ENCODE results near the gene GRK4. TPM values are rescaled to one million over a fixed set of nuclear protein-coding genes. Genes with fewer than 3 reads are reported as not detected.
"Not testable (repeated sequence)": the region's sequence is repeated elsewhere in the genome, so short reads cannot be mapped to it uniquely, and the experiment has no call there.

The GRK4 gene
- total and polyA plus RNA-seq, 2 of the 8 experiments (the other 6 are each of a cell fraction or from before 2014, with no cell fraction given), result 0.77 to 1.8 TPM

DNA sequence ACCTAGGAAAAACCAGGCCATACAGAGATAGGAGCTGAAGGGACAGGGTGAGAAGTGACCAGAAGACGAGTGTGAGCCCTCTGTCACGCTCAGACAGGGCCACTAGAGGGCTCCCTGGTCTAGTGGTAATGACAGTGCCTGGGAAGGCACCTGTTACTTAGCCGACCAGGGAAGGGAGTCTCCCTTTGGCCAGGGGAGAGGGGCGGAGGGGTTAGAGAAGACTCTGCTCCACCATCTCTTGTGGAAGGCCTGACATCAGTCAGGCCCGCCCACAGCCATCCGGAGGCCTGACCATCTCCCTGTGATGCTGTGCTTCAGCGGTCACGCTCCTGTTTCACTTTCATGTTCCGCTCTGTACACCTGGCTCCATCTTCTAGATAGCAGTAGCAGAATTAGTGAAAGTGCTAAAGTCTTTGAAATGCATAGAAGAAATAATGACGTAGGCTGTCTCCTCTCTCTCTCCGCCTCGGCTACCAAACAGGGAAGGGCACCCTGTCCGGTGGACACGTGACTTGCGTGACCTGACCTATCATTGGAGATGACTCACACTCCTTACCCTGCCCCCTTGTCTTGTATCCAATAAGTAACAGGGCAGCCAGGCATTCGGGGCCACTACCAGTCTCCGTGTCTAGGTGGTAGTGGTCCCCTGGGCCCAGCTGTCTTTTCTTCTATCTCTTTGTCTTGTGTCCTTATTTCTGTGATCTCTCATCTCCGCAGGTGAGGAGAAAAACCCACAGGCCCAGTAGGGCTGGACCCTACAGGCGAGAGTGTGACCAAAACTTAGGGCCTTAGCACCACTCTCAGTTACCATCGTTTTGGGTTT lies 84.3 kb downstream of the GRK4 start (continued):
- TF ChIP-seq, protein P1, sequence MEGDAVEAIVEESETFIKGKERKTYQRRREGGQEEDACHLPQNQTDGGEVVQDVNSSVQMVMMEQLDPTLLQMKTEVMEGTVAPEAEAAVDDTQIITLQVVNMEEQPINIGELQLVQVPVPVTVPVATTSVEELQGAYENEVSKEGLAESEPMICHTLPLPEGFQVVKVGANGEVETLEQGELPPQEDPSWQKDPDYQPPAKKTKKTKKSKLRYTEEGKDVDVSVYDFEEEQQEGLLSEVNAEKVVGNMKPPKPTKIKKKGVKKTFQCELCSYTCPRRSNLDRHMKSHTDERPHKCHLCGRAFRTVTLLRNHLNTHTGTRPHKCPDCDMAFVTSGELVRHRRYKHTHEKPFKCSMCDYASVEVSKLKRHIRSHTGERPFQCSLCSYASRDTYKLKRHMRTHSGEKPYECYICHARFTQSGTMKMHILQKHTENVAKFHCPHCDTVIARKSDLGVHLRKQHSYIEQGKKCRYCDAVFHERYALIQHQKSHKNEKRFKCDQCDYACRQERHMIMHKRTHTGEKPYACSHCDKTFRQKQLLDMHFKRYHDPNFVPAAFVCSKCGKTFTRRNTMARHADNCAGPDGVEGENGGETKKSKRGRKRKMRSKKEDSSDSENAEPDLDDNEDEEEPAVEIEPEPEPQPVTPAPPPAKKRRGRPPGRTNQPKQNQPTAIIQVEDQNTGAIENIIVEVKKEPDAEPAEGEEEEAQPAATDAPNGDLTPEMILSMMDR (IDR thresholded peaks at IDR 0.05; ENCODE audit: control extremely low read depth in 1 of 3, insufficient read depth in 1 of 3, low read depth in 1 of 3, low read length in 3 of 3), result peak; percentile 76 to 86 (median 84)
- no peak for TF ChIP-seq TAF1 (IDR thresholded peaks at IDR 0.05; ENCODE audit: low read depth, low read length)

DNA sequence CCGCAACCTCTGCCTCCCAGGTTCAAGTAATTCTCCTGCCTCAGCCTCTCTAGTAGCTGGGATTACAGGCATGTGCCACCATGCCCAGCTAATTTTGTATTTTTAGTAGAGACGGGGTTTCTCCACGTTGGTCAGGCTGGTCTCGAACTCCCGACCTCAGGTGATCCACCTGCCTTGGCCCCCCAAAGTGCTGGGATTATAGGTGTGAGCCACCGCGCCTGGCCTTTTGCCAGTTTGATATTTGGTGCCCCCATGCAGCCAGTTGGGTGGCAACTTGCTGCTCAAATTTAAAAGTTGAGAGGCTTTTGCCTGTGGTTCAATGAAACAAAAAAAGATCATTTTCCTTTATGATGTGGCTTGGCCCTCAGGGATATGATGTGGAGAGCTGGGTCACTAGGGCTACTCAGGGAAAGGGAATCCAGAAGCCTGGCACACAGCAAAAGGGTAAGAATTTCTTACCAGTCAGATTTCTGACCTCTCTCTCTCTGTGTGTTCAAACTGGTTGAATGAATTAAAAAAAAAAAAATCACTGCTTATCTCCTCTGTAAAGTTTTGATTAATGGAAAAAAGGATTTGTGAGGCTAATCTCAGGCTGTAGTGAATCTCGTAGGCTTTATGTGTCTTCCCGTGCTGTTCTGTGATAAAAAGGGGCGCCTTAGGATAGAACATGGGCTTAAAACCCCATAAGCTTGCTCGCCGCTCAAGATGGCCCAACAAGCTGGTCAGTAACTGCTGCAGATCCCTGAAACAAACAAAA lies 87.9 kb downstream of the GRK4 start:
- H4K8ac ChIP-seq (ENCODE audit: extremely low read depth, insufficient read depth, low read length); H2BK120ac ChIP-seq (replicated peaks; ENCODE audit: low read depth, low read length); H3K27ac ChIP-seq (ENCODE audit: low read depth, low read length); H3K56ac ChIP-seq (replicated peaks; ENCODE audit: insufficient read length, low read depth, low read length); H2BK12ac ChIP-seq (ENCODE audit: low read depth, low read length); H2AFZ ChIP-seq (ENCODE audit: low read length); H3K79me1 ChIP-seq (ENCODE audit: low read depth, low read length); POLR2A ChIA-PET (ENCODE audit: partially characterized antibody); CTCF ChIA-PET (ENCODE audit: partially characterized antibody); H3K23ac ChIP-seq (ENCODE audit: insufficient read length); H3K18ac ChIP-seq (ENCODE audit: extremely low read depth, low read length); H3K4me1 ChIP-seq (replicated peaks in 1 of 4; ENCODE audit: control insufficient read depth in 3 of 4, insufficient read depth in 4 of 4, low read length in 3 of 4); DNase-seq (ENCODE audit: low read depth in 1 of 2, low spot score in 2 of 2); H3K23me2 ChIP-seq (ENCODE audit: low read depth, low read length); FAIRE-seq; H3K79me2 ChIP-seq (ENCODE audit: control insufficient read depth in 1 of 2, insufficient read depth in 2 of 2, low read length in 2 of 2); H4K91ac ChIP-seq (replicated peaks; ENCODE audit: insufficient read length, low read length); H3K4ac ChIP-seq (replicated peaks; ENCODE audit: insufficient read length, low read depth, low read length); H4K5ac ChIP-seq (ENCODE audit: insufficient read length, low read depth, low read length); H3K4me3 ChIP-seq (ENCODE audit: extremely low read depth in 1 of 4, insufficient read depth in 2 of 4, low read depth in 3 of 4, low read length in 4 of 4); H3K9ac ChIP-seq (replicated peaks in 1 of 4; ENCODE audit: extremely low read depth in 1 of 4, low read depth in 3 of 4, low read length in 3 of 4); H3K36me3 ChIP-seq (ENCODE audit: control insufficient read depth in 2 of 4, insufficient read depth in 4 of 4, low read length in 3 of 4); H2BK15ac ChIP-seq (ENCODE audit: low read length); H2BK5ac ChIP-seq (ENCODE audit: low read depth, low read length); H3K14ac ChIP-seq (ENCODE audit: insufficient read length); H2AK5ac ChIP-seq (ENCODE audit: low read depth, low read length); H4K20me1 ChIP-seq (replicated peaks in 1 of 2; ENCODE audit: control insufficient read depth in 1 of 2, insufficient read depth in 2 of 2, low read length in 2 of 2); H3K27me3 ChIP-seq (replicated peaks in 1 of 4; ENCODE audit: control insufficient read depth in 3 of 4, extremely low read depth in 1 of 4, insufficient read depth in 3 of 4, low read length in 3 of 4); H3K4me2 ChIP-seq (ENCODE audit: insufficient read depth in 1 of 2, low read depth in 2 of 2, low read length in 2 of 2); H2BK20ac ChIP-seq (ENCODE audit: low read length): not testable (repeated sequence)
- 90% methylated on average over 12 of the region's 12 CpGs; no CpG with 5 or more reads in 1 of the 2 experiments for WGBS, 2 experiments (ENCODE audit: extremely low coverage in 1 of 2, insufficient coverage in 1 of 2, insufficient read length in 1 of 2, insufficient replicate concordance in 2 of 2, low coverage in 1 of 2, low lambda C conversion rate in 2 of 2, missing lambda C conversion rate in 1 of 2)
- H3K9me3 ChIP-seq (ENCODE audit: insufficient read depth in 2 of 2, low read depth in 1 of 2, low read length in 1 of 2), result peaks cover 15 to 28% of the 10 kb centered on the region in 2 experiments; a peak in 3 of 4 replicates
